Fibroblast of lung (primary cell): ENCODE results near the gene CDK4. TPM values are rescaled to one million over a fixed set of nuclear protein-coding genes. Genes with fewer than 3 reads are reported as not detected.

Experiments
- DNase-seq, 2 donors: peaks; one replicate each; pipeline versions ENCODE4 v3.0.0 to v3.0.0-alpha.2; 2010; ENCODE audit warnings: low read depth in 2 of 2
- H2AFZ ChIP-seq: 2 replicates; pipeline ENCODE4 v1.5.1; 2012; ENCODE audit warnings: low read length, control low read depth, inconsistent platforms
- H3K27ac ChIP-seq: 2 replicates; pipeline ENCODE4 v1.5.1; 2011; ENCODE audit warnings: low read length, control low read depth; ENCODE audit not compliant: insufficient read depth
- H3K27me3 ChIP-seq: 2 replicates; pipeline ENCODE4 v1.5.1; 2011; ENCODE audit warnings: mild to moderate bottlenecking, low read length; ENCODE audit not compliant: control insufficient read depth, insufficient read depth
- H3K36me3 ChIP-seq: 2 replicates; pipeline ENCODE4 v1.5.1; 2011; ENCODE audit warnings: low read length; ENCODE audit not compliant: control insufficient read depth, insufficient read depth
- H3K4me1 ChIP-seq: 2 replicates; pipeline ENCODE4 v1.5.1; 2011; ENCODE audit warnings: low read length; ENCODE audit not compliant: control insufficient read depth, insufficient read depth; ENCODE audit errors: extremely low read depth
- H3K4me2 ChIP-seq: 2 replicates; pipeline ENCODE4 v1.5.1; 2011; ENCODE audit warnings: low read length, control low read depth; ENCODE audit not compliant: insufficient read depth; ENCODE audit errors: extremely low read depth
- H3K4me3 ChIP-seq, 4 experiments: fragments of 200-600 bp in 1 of 4; sonication (generic) in 1 of 4; replicated peaks in 1 of 4; 2 replicates each; pipeline ENCODE4 v1.5.1; 2011 to 2016; ENCODE audit warnings: low read length in 4 of 4, low read depth in 3 of 4, mild to moderate bottlenecking in 3 of 4, control low read depth in 2 of 4, inconsistent platforms in 1 of 4, mixed read lengths in 1 of 4; ENCODE audit not compliant: insufficient read depth in 1 of 4; ENCODE audit errors: control extremely low read depth in 1 of 4
- H3K79me2 ChIP-seq: 2 replicates; pipeline ENCODE4 v1.5.1; 2012; ENCODE audit warnings: mild to moderate bottlenecking, low read length, inconsistent platforms; ENCODE audit not compliant: control insufficient read depth, insufficient read depth
- H3K9ac ChIP-seq: 2 replicates; pipeline ENCODE4 v1.5.1; 2011; ENCODE audit warnings: mild to moderate bottlenecking, low read length, control low read depth; ENCODE audit not compliant: insufficient read depth
- H3K9me3 ChIP-seq: 2 replicates; pipeline ENCODE4 v1.5.1; 2012; ENCODE audit warnings: low read depth, low read length; ENCODE audit not compliant: control insufficient read depth, insufficient read depth
- H4K20me1 ChIP-seq: 2 replicates; pipeline ENCODE4 v1.5.1; 2011; ENCODE audit warnings: low read length; ENCODE audit not compliant: control insufficient read depth, insufficient read depth; ENCODE audit errors: extremely low read depth
- EZH2 ChIP-seq: IDR thresholded peaks from 2 replicates; pipeline ENCODE4 v1.5.1; 2012; ENCODE audit warnings: low read length, control low read depth, mild to moderate bottlenecking; ENCODE audit errors: missing control alignments
- polyA plus RNA-seq, 2 donors: library from polyadenylated mRNA; depleted of rRNA in 1 of 2; stranded (reverse) in 1 of 2; unstranded in 1 of 2; fragments of >200 nt; gene quantifications; 2 replicates each; pipeline ENCODE4 v1.2.1, GENCODE V29; 2011 to 2012; ENCODE audit warnings: missing spikeins in 1 of 2
- total RNA-seq: library from RNA; depleted of rRNA; stranded (reverse); fragments of >200 nt; gene quantifications from 2 replicates; pipeline ENCODE4 v1.2.1, GENCODE V29; 2014
- TF ChIP-seq, protein P1 (sequence below), 2 donors: IDR thresholded peaks in 1 of 2; conservative IDR thresholded peaks in 1 of 2; 1 replicate in 1 of 2; 2 replicates in 1 of 2; pipeline ENCODE4 v1.5.1; 2011 to 2012; ENCODE audit warnings: low read length in 2 of 2, control low read depth in 1 of 2, inconsistent platforms in 1 of 2, low read depth in 1 of 2, mild to moderate bottlenecking in 1 of 2

Gene CDK4
- total and polyA plus RNA-seq, 2 donors (not counting 1 experiment from before 2014, with no cell fraction given), result 183 to 233 TPM

DNA sequence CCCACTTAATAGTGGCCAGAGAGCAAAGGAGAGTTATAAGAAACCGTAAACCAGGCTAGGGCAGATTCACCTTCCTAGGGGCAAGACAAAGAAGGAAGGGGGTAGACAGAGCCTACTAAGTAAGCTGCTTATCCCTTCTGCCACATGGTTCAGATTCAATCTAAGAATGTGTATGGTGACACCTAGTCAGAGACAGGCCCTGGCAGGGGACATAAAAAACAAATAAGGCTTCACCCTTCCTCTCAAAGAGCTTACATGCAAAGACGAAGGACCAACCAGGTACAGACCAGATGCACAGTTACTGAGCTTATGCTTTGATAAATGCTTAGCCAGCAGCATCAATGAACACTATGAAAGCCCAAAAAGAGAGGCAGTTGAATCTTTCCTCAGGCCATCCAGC, 10.4 kb upstream of the CDK4 start:
- Histone ChIP-seq H3K36me3 (no peaks in the 10 kb centered on the region), H4K20me1 (no peaks in the 10 kb centered on the region), H3K4me1 (peaks cover 13% of the 10 kb centered on the region), H3K79me2 (no peaks in the 10 kb centered on the region), H2AFZ (no peak overlapping the region), H3K9me3 (no peaks in the 10 kb centered on the region), H3K9ac (no peak overlapping the region), H3K4me2 (no peak overlapping the region), H3K27me3 (peaks cover 31% of the 10 kb centered on the region), H3K4me3 (no peak overlapping the region), H3K27ac (no peak overlapping the region)
- TF ChIP-seq EZH2, result no peak
- TF ChIP-seq, protein P1, sequence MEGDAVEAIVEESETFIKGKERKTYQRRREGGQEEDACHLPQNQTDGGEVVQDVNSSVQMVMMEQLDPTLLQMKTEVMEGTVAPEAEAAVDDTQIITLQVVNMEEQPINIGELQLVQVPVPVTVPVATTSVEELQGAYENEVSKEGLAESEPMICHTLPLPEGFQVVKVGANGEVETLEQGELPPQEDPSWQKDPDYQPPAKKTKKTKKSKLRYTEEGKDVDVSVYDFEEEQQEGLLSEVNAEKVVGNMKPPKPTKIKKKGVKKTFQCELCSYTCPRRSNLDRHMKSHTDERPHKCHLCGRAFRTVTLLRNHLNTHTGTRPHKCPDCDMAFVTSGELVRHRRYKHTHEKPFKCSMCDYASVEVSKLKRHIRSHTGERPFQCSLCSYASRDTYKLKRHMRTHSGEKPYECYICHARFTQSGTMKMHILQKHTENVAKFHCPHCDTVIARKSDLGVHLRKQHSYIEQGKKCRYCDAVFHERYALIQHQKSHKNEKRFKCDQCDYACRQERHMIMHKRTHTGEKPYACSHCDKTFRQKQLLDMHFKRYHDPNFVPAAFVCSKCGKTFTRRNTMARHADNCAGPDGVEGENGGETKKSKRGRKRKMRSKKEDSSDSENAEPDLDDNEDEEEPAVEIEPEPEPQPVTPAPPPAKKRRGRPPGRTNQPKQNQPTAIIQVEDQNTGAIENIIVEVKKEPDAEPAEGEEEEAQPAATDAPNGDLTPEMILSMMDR (conservative IDR thresholded peaks at IDR 0.05 in 1 of 2, IDR thresholded peaks at IDR 0.05 in 1 of 2; ENCODE audit: low read depth in 1 of 2, low read length in 2 of 2), result no peak
- no peak for DNase-seq

DNA sequence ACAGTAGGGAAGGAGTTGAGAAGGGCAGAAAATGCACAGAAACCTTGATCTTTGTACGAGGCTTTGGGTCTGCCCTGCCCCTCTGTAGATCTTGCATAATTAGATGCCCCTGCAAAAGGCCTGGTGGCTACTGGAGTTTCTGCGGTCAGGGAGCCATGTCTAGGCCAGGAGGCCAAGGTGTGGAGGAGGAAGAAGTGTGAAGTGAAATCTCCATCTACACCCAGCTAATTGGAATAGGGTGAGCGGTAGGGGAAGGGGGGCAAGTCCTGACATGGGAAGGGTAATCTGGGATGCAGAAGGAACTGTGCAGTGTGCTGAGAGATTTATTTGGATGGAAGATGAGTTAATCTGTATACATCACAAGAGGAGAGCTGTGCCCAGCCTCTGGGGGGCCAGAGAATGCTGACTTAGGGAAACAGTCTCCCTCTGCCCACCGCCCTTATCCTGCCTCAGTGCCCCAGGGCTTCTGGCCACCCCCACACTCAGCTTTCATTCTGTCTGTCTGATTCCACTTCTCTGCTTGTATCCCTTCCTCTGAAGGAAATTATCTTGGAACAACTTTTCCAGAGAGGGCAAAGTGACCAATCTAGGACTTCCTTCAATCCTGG, 9.4 kb upstream of the CDK4 start:
- TF ChIP-seq, protein P1 (conservative IDR thresholded peaks at IDR 0.05 in 1 of 2, IDR thresholded peaks at IDR 0.05 in 1 of 2; ENCODE audit: low read depth in 1 of 2, low read length in 2 of 2), result no peak
- TF ChIP-seq EZH2, result no peak
- no peak overlapping the region for H3K27ac ChIP-seq
- H3K4me2 ChIP-seq, result no peak overlapping the region
- peaks cover 9% of the 10 kb centered on the region for H3K4me1 ChIP-seq
- H3K9ac ChIP-seq, result no peak overlapping the region
- no peak overlapping the region for H3K4me3 ChIP-seq
- no peaks in the 10 kb centered on the region for H3K79me2 ChIP-seq
- peaks cover 27% of the 10 kb centered on the region for H3K27me3 ChIP-seq
- DNase-seq, result no peak
- no peak overlapping the region for H2AFZ ChIP-seq
- no peaks in the 10 kb centered on the region for H3K9me3 ChIP-seq
- H3K36me3 ChIP-seq, result no peaks in the 10 kb centered on the region
- H4K20me1 ChIP-seq, result no peaks in the 10 kb centered on the region

DNA sequence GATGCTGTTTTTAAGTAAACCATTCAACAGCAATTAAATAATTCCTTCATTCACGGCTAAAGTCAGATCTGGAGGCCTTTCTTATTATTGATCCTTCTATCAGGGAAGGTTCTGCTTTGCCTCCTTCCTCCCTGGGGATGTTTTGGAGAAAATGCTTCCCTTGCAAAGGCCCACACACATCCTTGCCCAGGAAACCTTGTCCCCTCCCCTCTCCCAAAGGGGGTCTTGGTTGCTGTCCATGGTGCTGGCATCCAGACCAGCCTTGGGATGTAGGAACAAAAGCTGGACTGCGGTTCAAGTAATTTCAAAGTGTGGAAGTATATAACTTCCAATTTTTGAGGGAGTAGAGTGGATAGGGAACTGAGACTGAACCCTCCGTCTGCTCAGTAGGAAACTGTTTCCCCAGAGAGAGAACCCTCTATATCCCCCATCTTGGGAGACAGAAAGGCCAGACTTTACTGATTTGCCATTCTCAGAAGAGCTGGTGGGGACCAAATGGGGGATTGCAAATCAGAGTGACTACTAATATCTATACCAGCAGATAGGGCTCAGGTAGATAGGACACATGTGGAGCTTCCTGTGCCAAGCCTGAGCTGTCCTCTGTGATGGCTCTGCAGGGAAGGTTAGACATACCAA, 8.4 kb upstream of the CDK4 start:
- TF ChIP-seq EZH2, result no peak
- TF ChIP-seq, protein P1 (conservative IDR thresholded peaks at IDR 0.05 in 1 of 2, IDR thresholded peaks at IDR 0.05 in 1 of 2; ENCODE audit: low read depth in 1 of 2, low read length in 2 of 2), result no peak
- H3K4me1 ChIP-seq, result peaks cover 3% of the 10 kb centered on the region
- H2AFZ ChIP-seq, result no peak overlapping the region
- DNase-seq, result no peak
- no peak overlapping the region for H3K4me3 ChIP-seq
- no peak overlapping the region for H3K9ac ChIP-seq
- no peaks in the 10 kb centered on the region for H4K20me1 ChIP-seq
- H3K27me3 ChIP-seq, result peaks cover 20% of the 10 kb centered on the region
- no peaks in the 10 kb centered on the region for H3K79me2 ChIP-seq
- no peak overlapping the region for H3K4me2 ChIP-seq
- no peaks in the 10 kb centered on the region for H3K9me3 ChIP-seq
- no peaks in the 10 kb centered on the region for H3K36me3 ChIP-seq
- H3K27ac ChIP-seq, result no peak overlapping the region
